B cell (primary cell): Measurements from ENCODE around the gene FRK. TPM values are rescaled to one million over a fixed set of nuclear protein-coding genes. Genes with fewer than 3 reads are reported as not detected.

Source experiments
- ATAC-seq: fragments of 200-7000 bp; cut with Tn5 transposase; one replicate; pipeline ENCODE4 v1.10.0; 2021; ENCODE audit warnings: low read depth, mild to moderate bottlenecking, moderate number of reproducible peaks, moderate library complexity
- CTCF ChIA-PET: fragments of 350-600 bp; sonication (Branson Sonifier 250); formaldehyde crosslinking; loops from one replicate; lab custom pipeline; 2021; ENCODE audit warnings: antibody characterized with exemption, inconsistent platforms; lab: Charles Lee
- POLR2A ChIA-PET: fragments of 350-600 bp; sonication (Branson Sonifier 250); formaldehyde crosslinking; loops from one replicate; lab custom pipeline; 2021; ENCODE audit warnings: antibody characterized with exemption; lab: Charles Lee
- DNase-seq: peaks from one replicate; pipeline ENCODE4 v3.0.0; 2013
- H2AFZ ChIP-seq: 2 replicates; pipeline ENCODE4 v1.6.1; 2012; ENCODE audit warnings: mild to moderate bottlenecking, low read depth, low read length; ENCODE audit not compliant: insufficient read depth, poor library complexity, severe bottlenecking
- H3K27ac ChIP-seq, 2 donors: 1 replicate in 1 of 2; 2 replicates in 1 of 2; pipeline ENCODE4 v1.5.1; 2012 to 2013; ENCODE audit warnings: low read length in 2 of 2, mild to moderate bottlenecking in 2 of 2, moderate library complexity in 1 of 2
- H3K27me3 ChIP-seq, 4 experiments: fragments of 200-600 bp in 1 of 4; sonication (generic) in 1 of 4; replicated peaks in 1 of 4; 1 replicate in 2 of 4; 2 replicates in 2 of 4; pipeline versions ENCODE4 v1.6.1 to v1.7.0; 2013 to 2016; ENCODE audit warnings: low read length in 3 of 4, mild to moderate bottlenecking in 2 of 4, mixed read lengths in 1 of 4, moderate library complexity in 1 of 4; ENCODE audit not compliant: insufficient read depth in 4 of 4, control insufficient read depth in 3 of 4; ENCODE audit errors: control extremely low read depth in 1 of 4
- H3K36me3 ChIP-seq, 2 experiments: replicated peaks in 1 of 2; 1 replicate in 1 of 2; 2 replicates in 1 of 2; pipeline versions ENCODE4 v1.6.1 to v1.7.1; 2013; ENCODE audit warnings: low read length in 1 of 2; ENCODE audit not compliant: insufficient read depth in 2 of 2, control insufficient read depth in 1 of 2; ENCODE audit errors: control extremely low read depth in 1 of 2, extremely low read depth in 1 of 2
- H3K4me1 ChIP-seq, 2 donors: fragments of 200-600 bp in 1 of 2; sonication (generic) in 1 of 2; 1 replicate in 1 of 2; 2 replicates in 1 of 2; pipeline versions ENCODE4 v1.5.1 to v1.6.1; 2013 to 2017; ENCODE audit warnings: low read length in 2 of 2; ENCODE audit not compliant: control insufficient read depth in 2 of 2, insufficient read depth in 2 of 2
- H3K4me2 ChIP-seq: replicated peaks from 2 replicates; pipeline ENCODE3; 2012; ENCODE audit warnings: mild to moderate bottlenecking, low read depth, low read length; ENCODE audit not compliant: poor library complexity, severe bottlenecking
- H3K4me3 ChIP-seq, 5 experiments: fragments of 200-600 bp in 1 of 5; sonication (generic) in 1 of 5; 1 replicate in 3 of 5; 2 replicates in 2 of 5; pipeline versions ENCODE4 v1.5.1 to v1.7.0; 2011 to 2016; ENCODE audit warnings: low read length in 4 of 5, mild to moderate bottlenecking in 4 of 5, low read depth in 2 of 5, control low read depth in 1 of 5, moderate library complexity in 1 of 5; ENCODE audit not compliant: insufficient read depth in 1 of 5; ENCODE audit errors: control extremely low read depth in 1 of 5, extremely low read depth in 1 of 5
- H3K79me2 ChIP-seq: fragments of 200-600 bp; sonication (generic); one replicate; pipeline ENCODE4 v1.6.0; 2016; ENCODE audit warnings: low read length; ENCODE audit not compliant: control insufficient read depth, insufficient read depth
- H3K9ac ChIP-seq: fragments of 200-600 bp; sonication (generic); 2 replicates; pipeline ENCODE4 v1.6.1; 2017; ENCODE audit warnings: mild to moderate bottlenecking, low read length, moderate library complexity
- H3K9me3 ChIP-seq, 3 donors: one replicate each; pipeline versions ENCODE4 v1.6.1 to v1.7.1; 2013; ENCODE audit warnings: low read length in 2 of 3; ENCODE audit not compliant: control insufficient read depth in 2 of 3, insufficient read depth in 1 of 3; ENCODE audit errors: control extremely low read depth in 1 of 3
- H4K20me1 ChIP-seq: 2 replicates; pipeline ENCODE4 v1.6.0; 2012; ENCODE audit warnings: mild to moderate bottlenecking, low read length; ENCODE audit not compliant: insufficient read depth, control insufficient read depth, poor library complexity, severe bottlenecking
- H3K27ac Mint-ChIP-seq: one replicate; pipeline ENCODE4 v1.8.0; 2021; ENCODE audit warnings: mixed read lengths
- H3K27me3 Mint-ChIP-seq: one replicate; pipeline ENCODE4 v1.8.0; 2021; ENCODE audit warnings: mixed read lengths
- H3K4me1 Mint-ChIP-seq: one replicate; pipeline ENCODE4 v1.8.0; 2021; ENCODE audit warnings: mixed read lengths
- H3K4me3 Mint-ChIP-seq: one replicate; pipeline ENCODE4 v1.8.0; 2021; ENCODE audit warnings: mixed read lengths
- H3K9me3 Mint-ChIP-seq: one replicate; pipeline ENCODE4 v1.8.0; 2022; ENCODE audit warnings: mixed read lengths; ENCODE audit not compliant: insufficient read depth
- CTCF ChIP-seq: fragments of 200-600 bp; IDR thresholded peaks from one replicate; pipeline ENCODE4 v1.8.0; 2022; ENCODE audit warnings: antibody characterized with exemption, mild to moderate bottlenecking
- EZH2 ChIP-seq: IDR thresholded peaks from 2 replicates; pipeline ENCODE4 v1.6.1; 2012; ENCODE audit warnings: borderline replicate concordance, low read depth, mild to moderate bottlenecking, moderate library complexity, low read length; ENCODE audit not compliant: insufficient read depth, poor library complexity, severe bottlenecking
- WGBS: methylation state at CpG from one replicate; pipeline ENCODE4 v1.1.5; 2013; ENCODE audit warnings: missing lambda C conversion rate; ENCODE audit not compliant: insufficient coverage; 5-methylcytosine and 5-hydroxymethylcytosine counted together
- intact Hi-C: fragments of 100-400 bp; cut with micrococcal nuclease; formaldehyde crosslinking; loops from one replicate; pipeline ENCODE4 v1.10.0; 2022
- polyA plus RNA-seq: library from polyadenylated mRNA; depleted of rRNA; stranded (reverse); fragments of >200 nt; gene quantifications from 2 replicates; pipeline ENCODE4 v1.2.3, GENCODE V29; 2012
- total RNA-seq, 2 donors: library from RNA; stranded (reverse); fragments of 120-200 nt in 1 of 2; gene quantifications; 1 replicate in 1 of 2; 2 replicates in 1 of 2; pipeline versions ENCODE4 v1.2.3 to v1.2.4, GENCODE V29; 2013 to 2022

The FRK gene
- total and polyA plus RNA-seq, 2 donors (not counting 1 experiment from before 2014, with no cell fraction given): 0.01 to 0.07 TPM

- DNase-seq: no peak
Measured at GRCh38 chr6:115984809-115985208, 75.9 kb downstream of the FRK start.

GRCh38 chr6:115983998-115984397 is 76.7 kb downstream of the FRK start:
- no peak overlapping the region for H3K4me3 ChIP-seq
- H4K20me1 ChIP-seq: no peaks in the 10 kb centered on the region
- H3K36me3 ChIP-seq: no peaks in the 10 kb centered on the region
- POLR2A ChIA-PET: no interaction called here
- no peak overlapping the region for H3K4me3 Mint-ChIP-seq
- no peaks in the 10 kb centered on the region for H3K9me3 Mint-ChIP-seq
- no peak for ATAC-seq
- H3K27ac ChIP-seq: no peak overlapping the region
- H3K27ac Mint-ChIP-seq: no peak overlapping the region
- intact Hi-C loops: no loop called here
- CTCF ChIA-PET: interaction anchor here (1.2 kb wide), 1 partner anchor 27 kb away, joined by 4 read pairs; no protein-coding TSS in a partner anchor
- WGBS: 100% methylated on average over 2 of the region's 4 CpGs
- H3K4me1 ChIP-seq: no peaks in the 10 kb centered on the region
- no peaks in the 10 kb centered on the region for H3K9me3 ChIP-seq
- H3K4me2 ChIP-seq: no peak overlapping the region
- H3K27me3 Mint-ChIP-seq: peaks cover 6% of the 10 kb centered on the region
- H2AFZ ChIP-seq: no peak overlapping the region
- no peak overlapping the region for H3K9ac ChIP-seq
- DNase-seq: no peak
- no peaks in the 10 kb centered on the region for H3K4me1 Mint-ChIP-seq
- H3K79me2 ChIP-seq: no peaks in the 10 kb centered on the region
- H3K27me3 ChIP-seq: no peaks in the 10 kb centered on the region
- no peak for TF ChIP-seq CTCF
- TF ChIP-seq EZH2: no peak

More at GRCh38 chr6:115984809-115985208, 75.9 kb downstream of the FRK start:
- intact Hi-C loops: no loop called here
- H3K27me3 Mint-ChIP-seq: peaks cover 6% of the 10 kb centered on the region
- no peaks in the 10 kb centered on the region for H3K36me3 ChIP-seq
- WGBS: no CpG with 5 or more reads among the region's 2 CpGs
- no peaks in the 10 kb centered on the region for H3K4me1 ChIP-seq
- no peak overlapping the region for H3K27ac Mint-ChIP-seq
- ChIA-PET POLR2A (no interaction called here), CTCF (interaction anchor here (1.4 kb wide), 1 partner anchor 111 kb away, joined by 3 read pairs; no protein-coding TSS in a partner anchor)
- no peaks in the 10 kb centered on the region for H3K9me3 Mint-ChIP-seq
- H4K20me1 ChIP-seq: no peaks in the 10 kb centered on the region
- H3K4me3 Mint-ChIP-seq: no peak overlapping the region
- no peak overlapping the region for H3K27ac ChIP-seq
- no peaks in the 10 kb centered on the region for H3K27me3 ChIP-seq
- no peak overlapping the region for H3K9ac ChIP-seq
- no peaks in the 10 kb centered on the region for H3K4me1 Mint-ChIP-seq
- no peak overlapping the region for H3K4me3 ChIP-seq
- no peak overlapping the region for H3K4me2 ChIP-seq
- ATAC-seq: no peak
- H3K79me2 ChIP-seq: no peaks in the 10 kb centered on the region
- H2AFZ ChIP-seq: no peak overlapping the region
- no peak for TF ChIP-seq EZH2
- no peak for TF ChIP-seq CTCF
- H3K9me3 ChIP-seq: no peaks in the 10 kb centered on the region
